GM19452 (cell line): ENCODE measurements around the gene GPR153.
"Not testable (repeated sequence)": the region's sequence is repeated elsewhere in the genome, so short reads cannot be mapped to it uniquely, and the experiment has no call there.

Experiments used
- ATAC-seq: cut with Tn5 transposase; IDR thresholded peaks from one replicate; pipeline ENCODE4 v1.9.1; 2021; ENCODE audit not compliant: unreplicated experiment

Gene GPR153

DNA sequence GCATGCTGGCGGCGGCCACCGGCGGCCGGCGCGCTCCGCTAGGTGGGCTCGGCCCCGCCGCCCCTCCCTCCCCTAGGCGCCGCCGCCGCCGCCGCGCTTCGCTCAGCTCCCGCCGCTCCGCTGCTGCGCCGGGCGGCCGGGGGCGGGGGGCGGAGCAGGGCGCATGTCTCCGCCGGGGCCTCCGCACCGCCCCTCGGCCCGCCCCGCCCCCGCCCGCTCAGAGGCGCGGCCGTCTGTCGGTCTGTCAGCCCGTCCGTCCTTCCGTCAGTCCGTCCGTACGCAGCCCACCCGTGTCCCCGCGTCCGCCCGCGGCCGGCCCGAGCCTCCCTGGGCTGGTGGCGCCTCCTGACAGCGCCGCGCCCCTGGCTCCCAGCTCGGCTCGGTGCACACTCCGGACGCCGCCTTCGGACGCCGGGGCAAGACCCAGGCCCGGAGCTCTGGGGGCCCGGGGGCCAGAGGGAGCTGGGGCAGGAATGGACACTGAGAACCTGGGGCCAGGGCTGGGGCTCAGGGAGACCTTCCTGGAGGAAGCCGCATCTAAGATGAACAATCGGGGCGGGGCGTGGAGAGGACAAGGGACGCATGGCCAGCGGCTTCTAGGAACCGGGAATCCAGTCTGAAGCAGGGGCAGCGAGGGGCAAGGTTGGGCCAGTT lies at the start of gene GPR153:
TSS of gene GPR153 (minus strand) at position 138 of the 654 bp plus-strand sequence. CDS start 6,193 bp downstream, outside the sequence.
- ATAC-seq: no peak

- ATAC-seq: no peak
Observed at GRCh38 chr1:6310116-6310848, 49.4 kb upstream of the GPR153 start.

DNA sequence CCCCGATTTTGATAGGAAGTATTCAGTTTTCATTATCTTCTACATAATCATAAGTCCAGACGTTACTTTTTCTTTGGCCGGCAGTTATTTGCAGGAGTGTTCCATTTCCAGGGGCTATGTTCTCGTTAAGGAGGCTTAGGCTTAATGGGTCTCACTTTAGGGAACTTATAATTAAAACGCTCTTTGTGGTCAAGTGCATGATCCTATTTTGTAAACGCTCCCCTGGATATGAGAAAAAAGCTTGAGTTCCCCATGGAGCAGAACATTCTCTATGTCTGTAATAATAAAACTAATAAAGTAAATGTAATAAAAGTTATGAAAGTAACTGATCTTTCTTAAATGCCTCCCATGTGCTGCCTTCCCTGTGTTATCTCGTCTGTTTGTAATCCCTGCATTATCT lies 48.7 kb upstream of the GPR153 start:
- ATAC-seq: no peak

- ATAC-seq: no peak
Observed at GRCh38 chr1:6308449-6308848, 47.6 kb upstream of the GPR153 start.

DNA sequence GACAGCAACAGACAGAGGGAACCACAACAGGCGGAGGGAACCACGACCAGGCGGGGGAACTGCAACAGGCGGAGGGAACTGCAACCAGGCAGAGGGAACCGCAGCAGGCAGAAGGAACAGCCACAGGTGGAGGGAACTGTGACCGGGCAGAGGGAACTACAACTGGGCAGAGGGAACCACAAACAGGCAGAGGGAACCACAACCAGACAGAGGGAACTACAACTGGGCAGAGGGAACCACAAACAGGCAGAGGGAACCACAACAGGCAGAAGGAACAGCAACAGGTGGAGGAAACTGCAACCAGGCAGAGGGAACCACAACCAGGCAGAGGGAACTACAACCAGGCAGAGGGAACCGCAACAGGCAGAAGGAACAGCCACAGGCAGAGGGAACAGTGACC lies 46.8 kb upstream of the GPR153 start:
- not testable (repeated sequence) for ATAC-seq

DNA sequence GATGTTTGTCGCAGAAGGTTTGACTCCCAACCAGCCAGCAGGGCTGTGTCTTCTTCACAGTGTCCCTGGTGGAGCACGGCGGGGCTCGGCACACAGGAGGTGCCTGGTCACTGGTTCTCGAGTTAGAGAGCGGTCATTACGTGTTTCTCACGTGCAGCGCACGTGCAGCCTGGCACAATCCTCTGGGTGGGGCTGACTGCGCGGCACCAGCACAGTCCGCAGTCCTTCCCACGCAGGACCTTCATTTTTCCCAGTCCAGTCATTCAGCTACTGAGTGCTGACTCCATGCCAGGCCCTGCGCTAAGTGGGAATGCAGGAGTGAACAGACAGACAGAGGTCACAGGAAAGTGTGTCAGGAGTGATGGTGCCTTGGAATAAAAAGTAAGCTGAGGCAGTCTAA lies 46.2 kb upstream of the GPR153 start:
- ATAC-seq: no peak

DNA sequence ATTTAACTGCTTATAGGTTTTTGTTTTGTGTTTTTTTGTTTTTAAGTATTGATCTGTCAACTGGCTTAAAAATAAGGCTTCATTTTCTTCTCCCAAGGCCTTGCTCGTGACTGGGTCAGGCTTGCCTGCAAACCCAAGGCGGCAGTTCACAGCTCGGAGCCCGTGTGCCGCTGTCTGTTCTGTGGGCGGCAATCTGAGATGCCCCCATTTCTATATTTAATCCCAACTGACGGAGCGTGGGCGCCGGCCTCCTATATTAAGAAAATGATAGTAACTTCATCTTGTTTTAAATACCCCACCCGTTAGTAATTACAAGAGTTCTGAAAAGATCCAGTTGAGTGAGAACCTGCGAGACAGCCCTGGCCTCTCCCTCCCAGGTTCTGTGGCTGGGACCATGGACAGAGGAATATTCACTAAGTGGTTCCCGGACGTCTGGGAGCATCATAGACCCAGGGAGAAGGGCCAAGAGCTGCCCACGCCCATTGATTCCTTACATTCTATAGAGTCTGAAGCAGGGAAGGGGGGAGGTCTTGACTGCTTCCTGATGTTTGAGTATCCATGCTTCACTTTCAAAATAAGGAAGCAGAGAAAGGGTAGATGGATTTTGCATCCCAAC lies 42.6 kb upstream of the GPR153 start:
- ATAC-seq: no peak

DNA sequence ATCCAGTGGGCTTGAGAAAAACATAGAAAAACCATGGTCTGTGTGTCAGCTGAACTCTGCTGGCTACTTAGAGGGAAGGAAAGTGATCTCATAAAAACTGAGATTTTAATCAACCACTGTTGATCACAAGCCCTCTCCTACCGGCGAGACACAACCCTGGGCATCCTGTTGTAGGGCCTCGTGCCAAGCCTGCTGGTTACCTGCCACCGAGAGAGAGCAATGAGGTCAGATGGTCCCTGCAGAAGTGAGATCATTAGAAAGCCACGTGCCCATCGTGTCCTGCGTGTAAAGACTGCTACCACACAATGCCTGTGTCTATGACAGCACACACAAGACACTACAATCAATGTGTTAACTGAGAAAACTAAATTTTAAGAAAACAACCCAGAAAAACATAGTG lies 41.7 kb upstream of the GPR153 start:
- no peak for ATAC-seq

- ATAC-seq: no peak
Observed at GRCh38 chr1:6301526-6301925, 40.6 kb upstream of the GPR153 start.

GRCh38 chr1:6300342-6301048 lies 39.6 kb upstream of the GPR153 start:
- no peak for ATAC-seq

DNA sequence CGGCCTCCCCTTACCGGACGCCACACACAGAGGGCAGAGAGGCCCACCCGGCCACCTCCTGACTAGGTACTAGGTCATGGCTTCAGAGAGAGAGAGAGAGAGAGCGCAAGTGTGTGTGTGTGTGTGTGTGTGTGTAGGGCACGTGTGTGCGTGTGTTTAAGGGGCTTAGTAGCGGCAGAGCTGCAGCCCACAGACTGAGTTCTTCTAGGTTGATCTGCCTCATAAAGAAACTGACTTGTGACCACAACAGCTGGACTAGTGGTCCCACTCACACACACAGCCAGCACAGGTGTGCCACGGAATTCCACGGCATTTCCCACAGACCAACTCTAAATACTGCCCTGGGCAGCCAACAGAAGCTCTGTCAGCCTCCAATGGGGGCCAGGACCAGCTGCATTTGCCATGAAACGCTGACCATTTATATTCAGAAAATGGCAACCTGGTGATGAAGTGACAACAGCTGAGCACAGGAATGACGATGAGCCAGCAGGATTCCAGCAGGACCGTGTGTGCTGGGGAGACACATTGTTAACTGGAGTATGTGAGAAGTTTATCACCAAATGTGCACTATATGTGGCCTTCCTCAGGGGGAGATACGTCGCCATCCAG lies 38.8 kb upstream of the GPR153 start:
- ATAC-seq: no peak

DNA sequence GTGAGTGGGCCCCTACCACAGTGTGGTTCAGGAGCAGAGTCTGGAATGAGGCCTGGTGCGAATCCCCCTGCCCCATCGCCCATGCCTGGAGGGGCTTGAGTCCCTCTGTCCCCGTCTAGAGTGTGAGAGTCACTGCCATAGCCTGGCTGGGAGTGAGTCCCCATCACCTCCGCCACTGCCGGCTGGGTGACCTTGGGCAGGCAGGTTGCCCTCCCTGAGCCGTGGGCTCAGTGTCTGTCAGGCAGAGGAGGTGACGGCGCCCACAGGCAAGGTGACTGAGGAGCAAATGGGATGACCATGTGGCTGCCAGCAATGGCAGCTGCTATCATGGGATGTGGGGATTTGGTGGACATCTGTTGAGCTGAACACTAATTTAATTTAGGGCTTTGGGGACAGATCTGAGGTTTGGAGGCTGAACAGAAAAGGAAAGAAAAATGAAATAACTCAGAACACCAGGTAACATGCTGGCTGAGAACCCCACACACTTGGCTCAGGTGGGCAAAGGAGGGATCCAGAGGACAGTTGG lies 38.1 kb upstream of the GPR153 start:
- no peak for ATAC-seq

- no peak for ATAC-seq
Observed at GRCh38 chr1:6298530-6298929, 37.6 kb upstream of the GPR153 start.

- no peak for ATAC-seq
Observed at GRCh38 chr1:6295910-6296309, 35.0 kb upstream of the GPR153 start.

DNA sequence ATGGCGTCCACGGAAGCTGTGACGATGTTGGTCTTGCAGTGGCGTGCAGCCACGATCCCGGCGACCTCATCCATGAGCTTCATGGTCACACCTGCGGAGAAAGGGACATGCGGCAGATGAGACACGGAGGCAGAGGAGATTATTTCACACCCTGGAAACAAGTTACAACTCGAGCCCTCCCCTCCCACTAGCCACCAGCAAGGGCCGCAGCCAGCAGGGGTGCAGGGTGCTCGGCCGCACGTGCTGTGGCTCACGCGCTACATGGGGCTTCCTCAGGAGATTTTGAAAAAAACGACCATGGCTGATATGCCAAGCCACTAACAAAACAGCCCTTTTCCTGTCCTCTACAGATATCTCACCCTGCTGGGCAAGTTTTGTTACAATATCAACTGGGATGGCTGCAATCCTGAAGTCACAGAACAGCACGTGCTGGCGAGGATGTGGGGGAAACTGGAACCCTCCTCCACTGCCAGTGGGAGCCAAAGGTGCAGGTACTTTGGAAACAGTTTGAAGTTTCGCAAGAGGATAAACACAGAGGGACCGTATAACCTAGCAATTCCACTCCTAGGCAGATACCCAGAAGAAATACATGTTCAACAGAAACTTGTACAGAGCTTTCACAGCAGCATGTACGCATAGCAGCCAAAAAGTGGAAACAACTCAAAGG lies 34.1 kb upstream of the GPR153 start:
- ATAC-seq: no peak

DNA sequence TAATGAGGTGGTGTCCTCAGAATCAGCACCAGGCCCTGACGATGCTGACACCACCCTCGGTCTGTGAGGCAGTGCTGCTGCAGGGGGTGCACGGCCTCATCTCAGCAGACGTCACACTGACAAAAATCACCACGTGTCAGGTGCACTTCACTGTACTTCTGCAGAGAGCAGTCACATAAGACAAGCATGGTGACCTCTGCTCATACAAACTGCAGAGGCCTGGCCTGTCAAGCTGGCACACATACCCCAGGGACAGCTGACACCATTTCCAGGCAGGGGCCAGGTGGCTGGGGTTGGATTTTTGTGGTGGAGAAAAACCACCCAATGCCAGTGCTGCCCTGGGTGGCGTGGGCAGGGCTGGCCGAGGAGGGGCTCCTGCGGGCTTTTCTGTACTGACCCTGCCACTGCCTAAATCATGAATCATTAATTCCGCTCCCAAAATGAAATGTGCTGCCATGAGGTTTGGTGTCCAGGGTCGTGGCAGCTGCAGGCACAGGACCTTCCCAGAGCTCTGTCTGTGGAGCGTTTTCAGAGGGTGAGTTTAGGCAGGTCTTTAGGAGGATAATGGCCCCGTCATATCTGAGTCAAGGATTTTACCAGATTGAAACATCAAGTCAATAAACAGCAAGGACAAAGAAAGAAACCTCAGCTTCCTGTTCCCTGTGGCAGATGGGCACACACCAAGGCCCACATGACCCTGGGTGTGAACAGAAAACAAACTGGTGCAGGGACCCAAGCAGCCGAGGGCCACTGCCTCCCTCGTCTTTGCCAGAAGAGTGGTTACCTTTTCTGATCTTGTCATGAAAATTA lies 33.4 kb upstream of the GPR153 start:
- ATAC-seq: no peak

DNA sequence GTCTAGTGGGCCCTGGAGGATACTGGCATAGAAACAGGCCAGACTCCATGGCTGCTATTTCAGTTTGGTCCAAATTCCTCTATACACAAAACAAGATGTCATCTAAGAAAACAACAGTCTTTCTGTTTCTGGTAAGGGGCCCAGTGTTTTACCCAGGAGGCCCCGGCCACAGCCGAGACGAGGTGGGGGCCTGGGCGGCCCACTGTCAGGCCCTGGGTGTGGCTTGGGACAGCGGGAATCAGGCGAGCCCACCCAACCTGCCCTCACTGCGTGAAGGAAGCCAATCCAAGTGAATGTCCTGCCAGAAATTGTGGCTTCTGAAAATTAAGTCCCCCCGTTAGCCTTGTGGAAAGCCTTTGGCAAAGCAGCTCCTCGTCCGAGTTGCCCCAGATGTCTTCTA lies 31.2 kb upstream of the GPR153 start:
- ATAC-seq: no peak

DNA sequence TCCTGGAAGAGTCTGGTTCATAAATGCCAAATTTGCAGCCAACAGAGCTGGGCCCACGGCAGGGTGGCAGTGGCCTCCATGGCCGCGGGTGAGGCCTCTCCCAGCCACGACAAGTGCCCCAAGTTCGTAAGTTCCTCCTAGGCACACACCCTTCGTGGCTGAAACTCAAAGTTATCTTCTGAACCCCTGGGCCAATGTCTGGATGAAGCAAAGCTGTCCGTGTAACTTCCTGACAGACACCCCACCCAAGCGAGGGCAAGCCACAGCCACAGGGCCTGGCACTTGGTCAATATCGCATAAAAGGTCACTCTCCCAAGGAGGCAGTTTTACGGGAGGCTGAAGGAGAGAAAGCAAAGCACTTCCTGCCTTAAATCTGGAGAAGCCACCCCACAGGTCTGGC lies 27.8 kb upstream of the GPR153 start:
- no peak for ATAC-seq

DNA sequence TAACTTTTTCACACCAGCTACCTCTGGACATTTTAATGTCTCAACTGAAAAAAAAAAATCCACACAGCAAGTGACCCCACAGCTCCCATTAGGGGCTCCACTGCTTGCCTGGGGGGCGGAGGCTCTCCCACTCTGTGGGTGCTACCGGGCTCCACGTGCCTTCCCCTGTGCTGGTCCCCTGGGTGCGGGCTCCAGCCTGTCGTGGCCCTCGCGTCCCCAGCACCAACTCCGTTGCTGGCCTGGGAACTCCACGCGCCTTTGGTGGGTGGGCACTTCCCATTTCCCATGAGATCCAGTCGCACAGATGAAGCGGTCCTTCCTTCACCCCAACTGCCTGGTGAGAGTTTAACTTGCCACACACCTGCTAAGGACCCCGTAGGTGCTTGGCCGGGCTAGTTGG lies 27.1 kb upstream of the GPR153 start:
- ATAC-seq: no peak

GRCh38 chr1:6287431-6287886 lies 26.6 kb upstream of the GPR153 start:
- ATAC-seq: no peak
